ENCODE data around the gene ANAPC2. TPM values are rescaled to one million over a fixed set of nuclear protein-coding genes. Genes with fewer than 3 reads are reported as not detected.
A peak's percentile ranks its signal among the peaks of the same experiment; 100 is the strongest.

Gene ANAPC2
- total RNA-seq, 4 donors from 2014 or later, result 10.2 to 12.4 (median 10.8) TPM

- in situ Hi-C loops (cut with MboI; ENCODE audit: low sequenced_read_pairs in 4 of 4) (no loop called here), intact Hi-C loops (cut with DNase I; ENCODE audit: low total_unique reads) (loop anchor here (1.0 kb wide), 1 partner anchor 17 kb away; the partner anchor contains the start of genes ANAPC2 and SSNA1)
- Histone ChIP-seq H3K9me3 (no peaks in the 10 kb centered on the region), H3K27me3 (no peaks in the 10 kb centered on the region), H3K4me1 (peaks cover 49 to 52% of the 10 kb centered on the region in 2 donors), H3K4me3 (peak within 1 kb of the TSS; percentile 75 to 97 (median 90)), H3K36me3 (no peaks in the 10 kb centered on the region), H3K27ac (peak within 1 kb of the TSS; percentile 65 to 90 (median 78))
- ATAC-seq (peak; percentile 62 to 68), DNase-seq (peak; percentile 78 to 79)
- TF ChIP-seq POLR2A (IDR thresholded peaks at IDR 0.05) (peak; percentile 69 to 82), CTCF (IDR thresholded peaks at IDR 0.05 in 4 of 5, conservative IDR thresholded peaks at IDR 0.05 in 1 of 5) (no peak)
These were observed 17.0 kb upstream of the ANAPC2 start, which contains the start of the genes NDOR1 and TMEM203 for GRCh38 chr9:137205126-137206069. Gene NDOR1 (plus strand): TSS chr9:137205700. CDS start chr9:137205778, 78 bp downstream. Gene TMEM203 (minus strand): TSS chr9:137205648. CDS start chr9:137205414, 234 bp downstream.

GRCh38 chr9:137204731-137205125 is 16.4 kb upstream of the ANAPC2 start:
- ATAC-seq (no peak), DNase-seq (no peak)
- Histone ChIP-seq H3K36me3 (no peaks in the 10 kb centered on the region), H3K27me3 (no peaks in the 10 kb centered on the region), H3K4me3 (peak overlapping the region; percentile 75 to 97 (median 90)), H3K27ac (peak overlapping the region; percentile 65 to 90 (median 78)), H3K9me3 (no peaks in the 10 kb centered on the region), H3K4me1 (peaks cover 51 to 54% of the 10 kb centered on the region in 2 donors)
- no peak for TF ChIP-seq POLR2A (IDR thresholded peaks at IDR 0.05)
- TF ChIP-seq CTCF (IDR thresholded peaks at IDR 0.05 in 4 of 5, conservative IDR thresholded peaks at IDR 0.05 in 1 of 5), result no peak
- in situ Hi-C loops (cut with MboI; ENCODE audit: low sequenced_read_pairs in 4 of 4), result no loop called here
- intact Hi-C loops (cut with DNase I; ENCODE audit: low total_unique reads), result loop anchor here (1.0 to 5.0 kb wide), 2 partner anchors 16 to 38 kb away; partner anchors contain the start of genes ANAPC2, SSNA1 and TUBB4B

DNA sequence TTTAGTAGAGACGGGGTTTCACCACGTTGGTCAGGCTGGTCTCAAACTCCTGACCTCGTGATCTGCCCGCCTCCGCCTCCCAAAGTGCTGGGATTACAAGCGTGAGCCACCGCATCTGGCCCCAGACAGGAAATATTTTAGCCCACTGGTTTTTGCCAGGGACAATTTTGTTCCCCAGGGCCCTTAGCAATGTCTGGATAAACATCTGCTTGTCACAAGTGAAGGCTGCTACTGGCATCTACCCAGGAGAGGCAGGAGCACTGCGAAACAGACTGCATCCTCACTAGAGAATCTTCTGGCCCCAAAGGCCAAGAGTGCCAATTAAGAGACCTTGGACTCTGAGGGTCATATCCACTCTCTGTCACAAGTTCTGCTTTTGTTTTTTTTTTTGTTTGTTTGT is 14.6 kb upstream of the ANAPC2 start:
- Histone ChIP-seq H3K27ac (no peak overlapping the region), H3K4me1 (peaks cover 67 to 71% of the 10 kb centered on the region in 2 donors), H3K27me3 (no peaks in the 10 kb centered on the region), H3K9me3 (no peaks in the 10 kb centered on the region), H3K36me3 (no peaks in the 10 kb centered on the region), H3K4me3 (no peak overlapping the region)
- DNase-seq, result no peak
- in situ Hi-C loops (cut with MboI; ENCODE audit: low sequenced_read_pairs in 4 of 4) (no loop called here), intact Hi-C loops (cut with DNase I; ENCODE audit: low total_unique reads) (loop anchor here (5.0 kb wide), 1 partner anchor 39 kb away; the partner anchor contains the start of gene TUBB4B)
- no peak for ATAC-seq
- TF ChIP-seq CTCF (IDR thresholded peaks at IDR 0.05 in 4 of 5, conservative IDR thresholded peaks at IDR 0.05 in 1 of 5) (no peak), POLR2A (IDR thresholded peaks at IDR 0.05) (no peak)

DNA sequence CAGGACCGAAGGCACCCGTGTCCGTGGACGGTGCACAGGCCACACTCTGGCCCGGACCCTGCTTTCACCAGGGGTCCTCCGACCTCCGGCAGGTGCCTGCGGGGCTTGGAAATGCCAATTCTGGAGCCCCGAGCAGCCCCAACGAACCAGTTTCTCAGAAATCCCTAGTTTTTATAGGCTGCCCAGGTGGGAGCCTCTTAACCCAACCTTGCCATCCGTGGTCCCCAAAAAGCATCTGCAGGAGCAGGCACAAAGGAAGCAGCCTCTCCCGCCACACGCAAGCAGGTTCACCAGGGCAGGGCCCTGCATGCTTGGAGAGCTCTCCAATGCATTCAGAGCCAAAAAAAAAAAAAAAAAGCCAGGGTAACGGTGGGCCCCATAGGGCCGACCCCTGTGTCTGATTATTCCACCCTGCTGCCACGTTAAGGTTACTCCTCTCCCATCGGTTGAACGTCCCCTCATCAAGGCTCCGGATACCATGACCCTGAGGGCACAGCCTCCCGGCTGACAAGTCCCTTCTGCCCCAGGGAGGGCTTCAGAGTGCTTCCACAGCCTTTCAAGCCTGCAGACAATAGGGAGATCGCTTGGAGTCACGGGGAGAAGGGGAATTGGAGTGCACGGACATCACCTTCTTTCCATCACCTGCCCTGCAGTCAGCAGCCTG is 13.0 kb upstream of the ANAPC2 start:
- ATAC-seq (no peak), DNase-seq (no peak)
- Histone ChIP-seq H3K36me3 (no peaks in the 10 kb centered on the region), H3K27me3 (no peaks in the 10 kb centered on the region), H3K4me1 (peaks cover 65 to 74% of the 10 kb centered on the region in 2 donors), H3K27ac (peak overlapping the region; percentile 83 to 92 (median 86)), H3K9me3 (no peaks in the 10 kb centered on the region), H3K4me3 (peak overlapping the region; percentile 73 to 86 (median 77))
- TF ChIP-seq CTCF (IDR thresholded peaks at IDR 0.05 in 4 of 5, conservative IDR thresholded peaks at IDR 0.05 in 1 of 5) (no peak), POLR2A (IDR thresholded peaks at IDR 0.05) (no peak)
- in situ Hi-C loops (cut with MboI; ENCODE audit: low sequenced_read_pairs in 4 of 4), result no loop called here
- intact Hi-C loops (cut with DNase I; ENCODE audit: low total_unique reads), result loop anchor here (5.0 kb wide), 1 partner anchor 41 kb away; the partner anchor contains the start of gene TUBB4B

All from gastrocnemius medialis (tissue), 4 donors.